SU-DHL-6 (cell line): ENCODE measurements around the gene INTS11.

Experiments
- H2AFZ ChIP-seq: fragments of 200-600 bp; sonication (generic); 2 replicates; pipeline ENCODE4 v1.6.1; 2014; ENCODE audit warnings: low read depth, mild to moderate bottlenecking, moderate library complexity, mixed read lengths, antibody characterized with exemption, low read length; ENCODE audit not compliant: severe bottlenecking
- H3F3A ChIP-seq: fragments of 200-600 bp; shearing (Covaris generic); 2 replicates; pipeline ENCODE4 v1.6.0; 2016; ENCODE audit warnings: antibody characterized with exemption, mild to moderate bottlenecking; ENCODE audit not compliant: insufficient read depth
- H3K27ac ChIP-seq: fragments of 200-600 bp; sonication (generic); 2 replicates; pipeline ENCODE4 v1.5.1; 2016; ENCODE audit warnings: low read depth, mild to moderate bottlenecking, low read length, moderate library complexity, mixed read lengths
- H3K27me3 ChIP-seq: fragments of 200-600 bp; sonication (generic), shearing (Covaris generic); 2 replicates; pipeline ENCODE4 v1.6.0; 2014; ENCODE audit warnings: mild to moderate bottlenecking, low read length
- H3K36me3 ChIP-seq: fragments of 200-600 bp; sonication (generic); 2 replicates; pipeline ENCODE4 v1.6.1; 2014; ENCODE audit warnings: mild to moderate bottlenecking, low read length, mixed read lengths
- H3K4me2 ChIP-seq: fragments of 300-600, 200-600 bp; shearing (Covaris generic), sonication (generic); 2 replicates; pipeline ENCODE4 v1.6.0; 2014; ENCODE audit warnings: low read length, low read depth, mild to moderate bottlenecking; ENCODE audit not compliant: poor library complexity, severe bottlenecking
- H3K4me3 ChIP-seq: fragments of 200-600 bp; sonication (generic); 2 replicates; pipeline ENCODE4 v1.5.1; 2014; ENCODE audit warnings: antibody characterized with exemption, low read length, mild to moderate bottlenecking, mixed read lengths; ENCODE audit not compliant: insufficient read depth, poor library complexity, severe bottlenecking
- H3K79me2 ChIP-seq: fragments of 200-600 bp; sonication (generic); 2 replicates; pipeline ENCODE4 v1.6.1; 2014; ENCODE audit warnings: mild to moderate bottlenecking, low read length, moderate library complexity; ENCODE audit not compliant: insufficient read depth
- H3K9ac ChIP-seq: fragments of 200-600 bp; sonication (generic); 2 replicates; pipeline ENCODE4 v1.7.0; 2014; ENCODE audit warnings: mild to moderate bottlenecking, low read length
- H3K9me2 ChIP-seq: fragments of 200-600 bp; sonication (generic); replicated peaks from 2 replicates; pipeline ENCODE4 v1.6.1; 2014; ENCODE audit warnings: low read length; ENCODE audit not compliant: insufficient read depth
- H3K9me3 ChIP-seq: fragments of 200-600 bp; sonication (generic); 2 replicates; pipeline ENCODE4 v1.6.1; 2014; ENCODE audit warnings: low read length, mixed read lengths; ENCODE audit not compliant: insufficient read depth
- H4K20me1 ChIP-seq: fragments of 200-600 bp; sonication (generic); 2 replicates; pipeline ENCODE4 v1.6.1; 2014; ENCODE audit warnings: low read depth, mild to moderate bottlenecking, antibody characterized with exemption, low read length, moderate library complexity, mixed read lengths
- EZH2phosphoT487 ChIP-seq: fragments of 200-600 bp; sonication (generic), shearing (Covaris generic); conservative IDR thresholded peaks from 2 replicates; pipeline ENCODE4 v1.6.1; 2018; ENCODE audit warnings: mild to moderate bottlenecking, antibody characterized with exemption, low read length, moderate library complexity, mixed read lengths
- TF ChIP-seq, protein P1 (sequence below): fragments of 200-600 bp; sonication (generic); IDR thresholded peaks from one replicate; pipeline ENCODE4 v1.5.1; 2017; ENCODE audit warnings: antibody characterized with exemption, mild to moderate bottlenecking, low read length, moderate library complexity; ENCODE audit not compliant: insufficient read depth, poor library complexity, severe bottlenecking

The INTS11 gene

GRCh38 chr1:1332774-1333480 lies 8.5 kb upstream of the INTS11 start:
- Histone ChIP-seq H3K36me3 (no peaks in the 10 kb centered on the region), H3K27ac (no peak overlapping the region), H3K27me3 (no peaks in the 10 kb centered on the region), H3K4me2 (no peak overlapping the region), H3K9me2 (no peaks in the 10 kb centered on the region), H3K9me3 (no peaks in the 10 kb centered on the region), H3K4me3 (no peak overlapping the region), H3K9ac (no peak overlapping the region), H2AFZ (no peak overlapping the region), H4K20me1 (no peaks in the 10 kb centered on the region), H3F3A (no peaks in the 10 kb centered on the region), H3K79me2 (no peaks in the 10 kb centered on the region)
- no peak for TF ChIP-seq EZH2phosphoT487
- TF ChIP-seq, protein P1, sequence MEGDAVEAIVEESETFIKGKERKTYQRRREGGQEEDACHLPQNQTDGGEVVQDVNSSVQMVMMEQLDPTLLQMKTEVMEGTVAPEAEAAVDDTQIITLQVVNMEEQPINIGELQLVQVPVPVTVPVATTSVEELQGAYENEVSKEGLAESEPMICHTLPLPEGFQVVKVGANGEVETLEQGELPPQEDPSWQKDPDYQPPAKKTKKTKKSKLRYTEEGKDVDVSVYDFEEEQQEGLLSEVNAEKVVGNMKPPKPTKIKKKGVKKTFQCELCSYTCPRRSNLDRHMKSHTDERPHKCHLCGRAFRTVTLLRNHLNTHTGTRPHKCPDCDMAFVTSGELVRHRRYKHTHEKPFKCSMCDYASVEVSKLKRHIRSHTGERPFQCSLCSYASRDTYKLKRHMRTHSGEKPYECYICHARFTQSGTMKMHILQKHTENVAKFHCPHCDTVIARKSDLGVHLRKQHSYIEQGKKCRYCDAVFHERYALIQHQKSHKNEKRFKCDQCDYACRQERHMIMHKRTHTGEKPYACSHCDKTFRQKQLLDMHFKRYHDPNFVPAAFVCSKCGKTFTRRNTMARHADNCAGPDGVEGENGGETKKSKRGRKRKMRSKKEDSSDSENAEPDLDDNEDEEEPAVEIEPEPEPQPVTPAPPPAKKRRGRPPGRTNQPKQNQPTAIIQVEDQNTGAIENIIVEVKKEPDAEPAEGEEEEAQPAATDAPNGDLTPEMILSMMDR = no peak

DNA sequence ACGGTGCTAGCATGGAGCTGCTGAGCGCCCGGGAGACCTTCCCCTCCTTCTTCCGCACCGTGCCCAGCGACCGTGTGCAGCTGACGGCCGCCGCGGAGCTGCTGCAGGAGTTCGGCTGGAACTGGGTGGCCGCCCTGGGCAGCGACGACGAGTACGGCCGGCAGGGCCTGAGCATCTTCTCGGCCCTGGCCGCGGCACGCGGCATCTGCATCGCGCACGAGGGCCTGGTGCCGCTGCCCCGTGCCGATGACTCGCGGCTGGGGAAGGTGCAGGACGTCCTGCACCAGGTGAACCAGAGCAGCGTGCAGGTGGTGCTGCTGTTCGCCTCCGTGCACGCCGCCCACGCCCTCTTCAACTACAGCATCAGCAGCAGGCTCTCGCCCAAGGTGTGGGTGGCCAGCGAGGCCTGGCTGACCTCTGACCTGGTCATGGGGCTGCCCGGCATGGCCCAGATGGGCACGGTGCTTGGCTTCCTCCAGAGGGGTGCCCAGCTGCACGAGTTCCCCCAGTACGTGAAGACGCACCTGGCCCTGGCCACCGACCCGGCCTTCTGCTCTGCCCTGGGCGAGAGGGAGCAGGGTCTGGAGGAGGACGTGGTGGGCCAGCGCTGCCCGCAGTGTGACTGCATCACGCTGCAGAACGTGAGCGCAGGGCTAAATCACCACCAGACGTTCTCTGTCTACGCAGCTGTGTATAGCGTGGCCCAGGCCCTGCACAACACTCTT lies 7.7 kb upstream of the INTS11 start:
- Histone ChIP-seq H3K9me3 (no peaks in the 10 kb centered on the region), H3K4me3 (no peak overlapping the region), H3K79me2 (no peaks in the 10 kb centered on the region), H4K20me1 (no peaks in the 10 kb centered on the region), H3K27ac (no peak overlapping the region), H3K4me2 (no peak overlapping the region), H3K9ac (no peak overlapping the region), H3K9me2 (no peaks in the 10 kb centered on the region), H3K27me3 (no peaks in the 10 kb centered on the region), H3F3A (no peaks in the 10 kb centered on the region), H2AFZ (no peak overlapping the region), H3K36me3 (no peaks in the 10 kb centered on the region)
- TF ChIP-seq, protein P1 = no peak
- no peak for TF ChIP-seq EZH2phosphoT487

DNA sequence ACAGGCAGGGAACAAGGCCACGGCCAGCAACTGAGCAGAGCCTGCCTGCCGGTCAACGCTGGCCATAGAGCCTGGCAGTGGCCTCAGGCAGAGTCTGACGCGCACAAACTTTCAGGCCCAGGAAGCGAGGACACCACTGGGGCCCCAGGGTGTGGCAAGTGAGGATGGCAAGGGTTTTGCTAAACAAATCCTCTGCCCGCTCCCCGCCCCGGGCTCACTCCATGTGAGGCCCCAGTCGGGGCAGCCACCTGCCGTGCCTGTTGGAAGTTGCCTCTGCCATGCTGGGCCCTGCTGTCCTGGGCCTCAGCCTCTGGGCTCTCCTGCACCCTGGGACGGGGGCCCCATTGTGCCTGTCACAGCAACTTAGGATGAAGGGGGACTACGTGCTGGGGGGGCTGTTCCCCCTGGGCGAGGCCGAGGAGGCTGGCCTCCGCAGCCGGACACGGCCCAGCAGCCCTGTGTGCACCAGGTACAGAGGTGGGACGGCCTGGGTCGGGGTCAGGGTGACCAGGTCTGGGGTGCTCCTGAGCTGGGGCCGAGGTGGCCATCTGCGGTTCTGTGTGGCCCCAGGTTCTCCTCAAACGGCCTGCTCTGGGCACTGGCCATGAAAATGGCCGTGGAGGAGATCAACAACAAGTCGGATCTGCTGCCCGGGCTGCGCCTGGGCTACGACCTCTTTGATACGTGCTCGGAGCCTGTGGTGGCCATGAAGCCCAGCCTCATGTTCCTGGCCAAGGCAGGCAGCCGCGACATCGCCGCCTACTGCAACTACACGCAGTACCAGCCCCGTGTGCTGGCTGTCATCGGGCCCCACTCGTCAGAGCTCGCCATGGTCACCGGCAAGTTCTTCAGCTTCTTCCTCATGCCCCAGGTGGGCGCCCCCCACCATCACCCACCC lies 6.9 kb upstream of the INTS11 start, which contains the start of gene TAS1R3:
TSS of gene TAS1R3 (plus strand) at position 213 of the 898 bp plus-strand sequence. CDS start at position 279, 66 bp downstream.
- Histone ChIP-seq H3F3A (no peaks in the 10 kb centered on the region), H3K36me3 (no peaks in the 10 kb centered on the region), H2AFZ (no peak within 1 kb of the TSS), H4K20me1 (no peaks in the 10 kb centered on the region), H3K27me3 (no peaks in the 10 kb centered on the region), H3K9ac (no peak within 1 kb of the TSS), H3K9me2 (no peaks in the 10 kb centered on the region), H3K4me3 (no peak within 1 kb of the TSS), H3K79me2 (no peaks in the 10 kb centered on the region), H3K27ac (no peak within 1 kb of the TSS), H3K9me3 (no peaks in the 10 kb centered on the region), H3K4me2 (no peak within 1 kb of the TSS)
- no peak for TF ChIP-seq EZH2phosphoT487
- TF ChIP-seq, protein P1 = no peak
